ENCODE measurements around the gene IFNE. TPM values are rescaled to one million over a fixed set of nuclear protein-coding genes. Genes with fewer than 3 reads are reported as not detected.
"Not testable (repeated sequence)": the region's sequence is repeated elsewhere in the genome, so short reads cannot be mapped to it uniquely, and the experiment has no call there.

Gene IFNE
- total RNA-seq, 1 experiment from 2014 or later: 0.56 TPM

DNA sequence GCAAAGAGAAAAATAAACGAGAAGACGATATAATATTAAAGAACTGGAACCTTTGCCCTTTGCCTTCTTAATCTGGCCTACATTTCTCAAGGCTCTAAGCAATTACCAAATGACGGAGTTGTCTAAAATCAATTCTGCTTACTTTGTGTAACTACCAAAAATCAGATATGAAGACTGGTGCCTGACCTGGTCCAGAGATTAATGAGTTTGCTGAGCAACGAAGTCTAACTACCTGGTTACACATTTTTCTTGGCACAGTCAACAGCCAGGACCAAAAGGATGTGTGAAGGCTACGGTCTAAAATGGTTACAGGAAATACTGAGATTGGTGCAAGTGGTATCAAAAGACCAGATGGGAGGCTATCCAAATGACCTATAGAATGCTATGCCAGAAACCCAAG lies 17.8 kb upstream of the IFNE start:
- no peak for DNase-seq (ENCODE audit: low spot score)

DNA sequence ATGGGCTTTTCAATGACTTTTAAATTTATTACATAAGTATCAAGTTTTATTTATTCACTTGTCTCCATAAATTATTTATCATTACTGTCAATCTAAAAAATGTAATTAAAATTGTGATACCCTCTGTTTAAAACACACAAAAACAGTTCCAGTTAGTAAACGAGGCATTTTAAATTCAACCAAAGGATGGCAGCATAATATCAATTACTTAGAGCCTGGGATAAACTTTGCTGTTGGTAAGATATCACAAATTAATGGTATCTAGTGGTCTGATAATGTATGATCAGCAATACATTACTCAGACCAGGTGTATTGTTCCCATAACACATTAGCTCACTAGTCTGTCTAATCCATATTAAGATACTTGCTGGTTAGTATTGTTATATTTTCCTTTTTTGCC lies 9.6 kb upstream of the IFNE start:
- no peak for DNase-seq (ENCODE audit: low spot score)

DNA sequence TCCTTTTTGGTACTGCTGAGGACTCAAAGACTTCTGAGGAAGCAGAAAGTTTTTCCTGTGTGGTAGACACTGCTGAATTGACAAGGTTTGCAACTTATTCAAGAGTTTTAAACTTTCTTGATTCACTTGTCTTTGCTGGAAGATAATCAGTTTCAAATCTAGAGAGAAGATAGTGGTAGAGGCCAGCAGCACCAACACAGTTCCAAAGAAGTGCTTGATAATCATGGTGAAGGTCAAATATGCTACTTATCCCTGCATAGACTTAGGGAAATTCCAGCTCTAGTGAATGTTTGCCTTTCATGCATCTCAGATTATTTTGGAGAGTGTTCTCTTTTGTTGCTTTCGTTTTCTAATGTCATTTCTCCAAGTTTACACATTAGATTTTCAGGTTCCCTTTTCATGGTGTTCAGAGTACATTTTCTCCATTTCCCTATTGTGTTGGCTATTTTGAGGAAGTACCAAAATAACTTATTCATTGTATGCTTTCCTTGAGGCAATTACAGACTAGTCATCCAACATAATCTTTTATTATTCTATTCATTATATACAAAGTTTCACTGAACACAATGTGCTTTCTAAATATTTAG lies 550 bp downstream of the IFNE start:
- DNase-seq (ENCODE audit: low spot score): no peak

DNA sequence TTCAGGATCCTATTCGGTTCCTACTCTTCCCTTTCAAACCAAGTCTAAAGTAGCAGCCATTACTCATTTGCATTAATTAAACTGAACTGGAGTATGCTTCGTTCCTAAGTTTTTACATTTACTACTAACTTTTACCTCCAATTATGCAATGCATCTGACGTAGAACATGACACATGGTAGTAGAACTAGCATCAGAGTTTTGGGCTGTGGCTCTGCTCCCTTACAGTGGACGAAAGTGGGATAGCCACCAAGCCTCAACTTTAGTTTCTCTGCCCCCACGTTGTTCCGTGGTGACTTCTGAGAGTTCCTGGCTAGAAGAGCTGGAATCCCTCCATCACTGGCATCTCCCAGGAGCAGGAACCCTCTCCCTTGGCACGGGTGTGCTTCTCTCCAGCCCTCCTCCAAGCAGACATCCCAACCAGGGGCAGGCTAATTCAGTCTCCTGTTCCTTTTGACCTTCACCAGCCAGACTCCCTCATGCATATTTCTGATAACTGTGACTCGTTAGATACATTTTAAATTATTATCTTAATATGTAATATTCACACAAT lies 2.9 kb downstream of the IFNE start:
- DNase-seq (ENCODE audit: low spot score): no peak

DNA sequence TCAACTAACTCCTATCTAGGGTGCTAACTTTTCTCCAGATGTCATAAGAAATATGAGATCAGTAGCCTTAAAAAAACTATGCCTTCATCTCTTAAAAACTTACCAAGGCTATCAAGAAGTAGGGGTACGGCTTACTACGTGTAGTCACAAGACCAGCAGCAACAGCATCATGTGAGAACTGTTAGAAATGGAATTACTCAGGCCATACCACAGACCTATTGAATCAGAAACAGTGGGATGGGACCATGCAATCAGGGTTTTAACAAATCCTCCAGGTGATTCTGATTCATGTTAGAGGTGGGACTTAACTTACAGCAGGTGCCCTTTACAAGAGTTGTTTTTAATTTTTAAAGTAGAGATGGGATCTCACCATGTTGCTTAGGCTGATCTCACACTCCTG lies 4.6 kb downstream of the IFNE start:
- DNase-seq (ENCODE audit: low spot score): no peak

DNA sequence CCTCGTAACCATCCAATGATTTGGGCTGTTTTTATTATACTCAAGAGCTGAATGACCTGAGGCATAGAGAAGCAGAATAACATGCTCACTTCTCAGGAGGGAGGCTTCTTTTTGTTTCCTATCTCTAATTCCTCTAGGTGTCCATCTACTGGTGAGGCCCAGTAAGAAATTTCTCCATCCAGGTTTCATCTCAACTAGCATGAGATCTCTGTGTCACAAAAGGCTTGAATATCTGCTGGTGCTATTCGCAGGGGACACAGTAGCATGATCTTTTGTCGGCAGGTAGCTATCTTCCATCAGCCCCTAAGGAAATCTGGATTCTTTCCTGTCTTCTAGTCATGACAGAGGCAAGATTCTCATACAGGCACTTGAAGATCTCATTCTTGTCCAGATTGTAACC lies 8.9 kb downstream of the IFNE start:
- no peak for DNase-seq (ENCODE audit: low spot score)

DNA sequence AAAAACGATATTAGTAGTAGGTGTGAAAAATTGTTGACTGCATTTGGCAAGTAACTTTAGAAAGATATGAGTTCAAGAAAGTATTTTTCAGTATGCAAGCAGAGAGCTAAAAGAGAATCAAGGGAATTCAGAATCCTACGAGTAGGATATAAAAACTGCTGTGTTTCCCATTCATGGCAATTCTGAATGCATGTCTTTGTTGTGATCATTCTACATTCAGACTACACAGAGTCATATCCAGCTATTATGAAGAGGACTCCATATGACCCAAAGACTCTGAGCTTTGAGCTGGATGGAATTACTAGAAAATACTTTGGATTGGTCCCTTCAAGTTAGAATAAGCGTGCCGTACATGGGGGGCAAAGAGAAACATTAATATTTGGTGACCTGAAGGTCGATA lies 12.0 kb downstream of the IFNE start:
- DNase-seq (ENCODE audit: low spot score): no peak

DNA sequence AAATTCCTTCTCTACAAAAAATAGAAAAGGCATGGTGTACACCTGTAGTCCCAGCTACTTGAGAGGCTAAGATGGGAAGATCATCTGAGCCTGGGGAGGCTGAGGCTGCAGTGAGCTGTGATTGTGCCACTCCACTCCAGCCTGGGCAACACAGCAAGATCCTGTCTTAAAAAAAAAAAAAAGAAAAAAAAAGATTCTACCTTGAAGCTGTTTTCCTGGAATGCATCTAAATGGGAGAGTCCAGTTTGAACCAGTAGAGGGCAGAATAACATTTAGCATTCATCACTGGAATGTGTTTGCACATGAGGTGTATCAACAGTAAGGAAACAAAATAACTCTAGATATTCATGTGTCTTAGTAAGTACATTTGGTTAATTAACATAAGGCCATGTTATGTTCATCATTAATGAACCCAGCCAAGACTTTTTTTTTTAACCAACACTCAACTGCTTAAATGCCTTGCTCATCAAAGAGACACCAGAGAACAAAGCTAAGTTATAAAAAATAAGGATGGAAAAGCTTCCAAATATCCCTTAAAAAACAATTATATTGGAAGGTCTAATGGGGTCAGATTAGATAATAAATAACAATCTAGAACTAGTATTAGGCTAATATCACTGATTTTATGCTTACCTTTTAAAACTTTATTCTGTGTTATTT lies 16.1 kb downstream of the IFNE start:
- DNase-seq (ENCODE audit: low spot score): peak; percentile 74

DNA sequence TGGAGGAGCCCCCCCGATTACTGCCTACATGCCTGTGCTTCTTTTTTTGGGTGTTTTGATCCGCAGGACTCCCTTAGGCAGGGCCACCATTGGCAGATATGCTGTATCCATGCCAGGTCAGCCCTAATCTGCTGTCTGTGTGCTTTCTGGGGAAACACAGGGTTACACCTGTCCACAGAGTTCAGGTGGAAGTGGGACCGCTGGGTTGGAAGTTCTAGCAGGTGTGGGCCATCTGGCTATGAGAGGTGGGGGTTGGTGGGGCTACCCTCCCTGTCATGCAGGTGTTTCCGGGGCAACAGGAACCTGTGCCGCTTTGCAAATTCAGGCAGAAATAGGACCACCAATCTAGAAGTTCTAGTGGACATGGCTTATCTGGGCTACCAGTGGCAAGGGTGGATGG lies 17.0 kb downstream of the IFNE start:
- DNase-seq (ENCODE audit: low spot score): no peak

DNA sequence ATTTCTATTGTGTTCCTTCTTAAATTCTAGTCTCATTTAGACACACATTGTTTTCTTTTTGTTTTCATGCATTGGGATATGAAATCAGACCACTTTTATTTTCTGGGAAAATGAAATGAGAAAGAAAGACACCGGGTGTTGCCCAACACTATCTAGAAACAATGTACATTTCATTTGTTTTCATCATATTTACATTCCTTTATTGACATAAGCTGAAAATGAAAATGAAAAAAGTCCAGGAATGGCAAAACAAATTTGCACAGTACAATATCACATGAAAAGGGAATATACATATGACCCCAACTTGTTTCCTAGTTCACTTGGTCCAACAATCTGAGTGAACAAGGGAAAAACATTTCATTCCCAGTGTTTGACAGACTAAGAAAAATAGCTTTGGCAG lies 20.7 kb downstream of the IFNE start:
- DNase-seq (ENCODE audit: low spot score): no peak

DNA sequence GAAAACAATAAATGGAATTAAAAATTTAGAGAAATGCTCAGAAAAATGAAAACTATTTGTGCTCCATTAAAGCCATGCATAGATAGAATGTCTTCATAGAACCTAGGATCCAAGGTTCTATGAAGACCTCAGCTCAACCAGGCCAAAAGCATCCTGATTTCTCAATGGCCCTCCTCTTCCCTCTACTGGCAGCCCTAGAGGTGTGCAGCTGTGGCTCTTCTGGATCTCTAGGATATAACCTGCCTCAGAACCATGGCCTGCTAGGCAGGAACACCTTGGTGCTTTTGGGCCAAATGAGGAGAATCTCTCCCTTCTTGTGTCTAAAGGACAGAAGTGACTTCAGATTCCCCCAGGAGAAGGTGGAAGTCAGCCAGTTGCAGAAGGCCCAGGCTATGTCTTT lies 26.8 kb downstream of the IFNE start:
- peak; percentile 59 for DNase-seq (ENCODE audit: low spot score)

DNA sequence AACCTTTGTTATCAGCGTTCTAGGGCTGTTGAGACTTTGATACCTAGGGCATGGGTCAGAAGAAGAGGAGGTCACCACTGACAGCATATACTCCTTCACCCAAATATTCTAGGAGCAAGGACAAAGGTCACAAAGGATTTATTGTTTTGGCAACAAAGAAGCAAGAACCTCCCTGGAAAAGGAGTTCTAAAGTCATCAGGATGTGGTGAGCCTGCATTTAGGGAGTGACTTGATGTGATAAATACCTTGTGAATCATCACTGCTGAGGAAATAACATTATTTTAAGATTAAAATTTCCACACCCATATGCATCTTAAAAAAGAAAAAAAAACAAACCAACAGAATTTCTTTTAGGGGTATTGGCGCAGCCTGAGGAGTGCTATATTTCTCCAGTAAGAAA lies 28.0 kb downstream of the IFNE start:
- no peak for DNase-seq (ENCODE audit: low spot score)

DNA sequence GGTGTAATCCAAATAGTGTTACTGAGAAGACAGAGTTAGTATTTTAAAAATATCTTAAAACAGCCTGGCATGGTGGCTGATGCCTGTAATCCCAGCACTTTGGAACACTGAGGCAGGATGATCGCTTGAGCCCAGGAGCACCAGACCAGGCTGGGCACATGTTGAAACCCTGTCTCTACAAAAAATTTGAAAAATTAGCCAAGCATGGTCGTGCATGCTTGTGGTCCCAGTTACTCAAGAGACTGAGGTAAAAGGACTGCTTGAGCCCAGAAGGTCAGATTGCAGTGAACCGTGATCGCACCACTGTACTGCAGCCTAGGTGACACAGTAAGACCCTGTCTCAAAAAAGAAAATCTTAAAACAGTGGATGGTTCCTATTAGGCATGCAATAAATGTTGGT lies 29.4 kb downstream of the IFNE start:
- no peak for DNase-seq (ENCODE audit: low spot score)

DNA sequence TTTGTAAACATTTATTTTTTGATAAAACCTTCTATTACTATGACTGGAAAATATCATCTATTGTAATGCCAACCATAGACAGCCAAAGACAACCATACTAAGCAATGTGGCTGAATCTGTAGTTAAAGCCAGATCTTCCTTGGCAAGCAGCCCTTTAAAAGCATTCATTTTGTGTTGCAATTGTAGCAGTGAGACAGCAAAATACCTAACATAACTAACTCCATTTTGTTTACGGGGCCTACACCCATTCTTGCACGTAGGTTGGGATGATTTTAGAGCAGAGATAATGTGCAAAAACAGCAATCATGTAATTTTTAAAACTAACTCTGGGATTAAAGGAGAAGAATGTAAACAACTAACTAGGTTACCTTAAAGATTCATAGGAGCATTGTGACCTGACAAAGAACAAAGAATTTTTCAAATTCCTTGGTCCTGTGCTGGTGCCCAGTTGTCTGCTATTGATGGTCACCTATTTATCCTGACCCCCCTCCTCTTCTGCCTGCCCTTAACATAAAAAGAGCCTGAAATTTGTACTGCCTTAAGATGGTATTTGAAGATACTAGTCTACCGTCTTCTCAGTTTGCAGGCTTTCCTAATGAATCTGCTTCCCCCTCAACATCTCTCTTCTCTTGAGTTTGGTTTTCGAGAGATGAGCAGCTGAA lies 31.2 kb downstream of the IFNE start:
- DNase-seq (ENCODE audit: low spot score): no peak

DNA sequence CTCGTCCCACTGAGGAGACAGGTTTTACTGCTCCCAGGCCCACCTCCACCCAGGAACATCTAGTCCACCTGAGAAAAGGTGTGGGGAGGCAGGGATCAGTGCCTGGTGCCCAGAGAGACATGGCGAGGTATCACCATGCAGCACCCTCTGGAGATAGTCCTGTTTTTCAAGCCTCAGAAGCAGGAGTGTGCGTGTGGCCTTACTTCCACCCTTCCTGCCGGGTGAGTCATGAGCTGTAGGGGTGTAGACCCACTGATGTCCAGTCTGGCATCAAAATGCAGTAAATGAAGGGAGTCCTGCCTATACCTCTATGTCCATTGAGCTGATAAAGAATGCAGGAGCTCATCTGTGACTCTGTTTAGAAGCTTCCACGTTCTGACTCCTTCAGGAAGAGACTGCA lies 32.8 kb downstream of the IFNE start:
- not testable (repeated sequence) for DNase-seq (ENCODE audit: low spot score)

DNA sequence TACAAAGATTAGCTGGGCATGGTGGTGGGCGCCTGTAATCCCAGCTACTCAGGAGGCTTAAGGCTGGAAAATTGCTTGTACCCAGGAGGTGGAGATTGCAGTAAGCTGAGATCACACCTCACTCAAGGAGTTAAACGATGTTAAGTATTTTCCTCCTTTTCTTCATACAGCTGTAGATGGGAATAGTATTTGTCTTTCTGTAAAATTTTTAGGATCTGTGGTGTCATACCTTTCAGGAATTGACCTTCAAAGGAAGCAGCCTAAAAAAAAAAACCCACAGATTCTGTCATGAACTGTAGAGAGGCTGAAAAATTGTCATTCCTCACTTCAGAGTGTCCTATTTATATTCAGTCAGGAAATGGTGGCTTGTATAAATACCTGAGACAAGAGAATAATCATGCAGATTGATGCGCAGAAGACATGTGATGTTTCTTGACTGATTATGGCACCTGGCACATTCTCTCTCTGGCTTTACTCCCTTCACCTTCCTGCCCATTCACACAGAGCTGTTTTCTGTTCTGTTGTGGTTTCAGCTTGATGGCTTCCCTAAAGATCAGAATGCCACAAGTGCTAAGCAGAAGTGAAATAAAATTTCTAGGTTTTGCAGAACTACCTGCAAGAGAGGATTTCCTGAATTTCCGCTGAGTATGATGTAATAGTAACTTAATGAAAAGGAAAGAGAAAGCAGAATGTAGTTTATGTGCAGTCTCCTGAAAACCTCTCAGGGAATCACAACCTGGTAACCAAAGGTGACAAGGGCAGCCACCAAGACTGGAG lies 38.1 kb downstream of the IFNE start:
- DNase-seq (ENCODE audit: low spot score): no peak

DNA sequence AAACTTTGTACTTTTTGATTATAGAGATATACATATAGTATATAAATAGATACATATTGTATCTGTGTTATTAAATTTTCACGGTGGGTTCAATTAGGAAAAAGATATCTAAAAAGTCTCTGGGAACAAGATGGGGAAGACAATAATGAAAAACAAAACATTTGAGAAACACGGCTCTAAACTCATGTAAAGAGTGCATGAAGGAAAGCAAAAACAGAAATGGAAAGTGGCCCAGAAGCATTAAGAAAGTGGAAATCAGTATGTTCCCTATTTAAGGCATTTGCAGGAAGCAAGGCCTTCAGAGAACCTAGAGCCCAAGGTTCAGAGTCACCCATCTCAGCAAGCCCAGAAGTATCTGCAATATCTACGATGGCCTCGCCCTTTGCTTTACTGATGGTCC lies 42.0 kb downstream of the IFNE start, which contains the start of gene IFNA1:
TSS of gene IFNA1 (plus strand) at position 301 of the 400 bp plus-strand sequence. CDS start at position 370, 69 bp downstream.
- DNase-seq (ENCODE audit: low spot score): no peak

DNA sequence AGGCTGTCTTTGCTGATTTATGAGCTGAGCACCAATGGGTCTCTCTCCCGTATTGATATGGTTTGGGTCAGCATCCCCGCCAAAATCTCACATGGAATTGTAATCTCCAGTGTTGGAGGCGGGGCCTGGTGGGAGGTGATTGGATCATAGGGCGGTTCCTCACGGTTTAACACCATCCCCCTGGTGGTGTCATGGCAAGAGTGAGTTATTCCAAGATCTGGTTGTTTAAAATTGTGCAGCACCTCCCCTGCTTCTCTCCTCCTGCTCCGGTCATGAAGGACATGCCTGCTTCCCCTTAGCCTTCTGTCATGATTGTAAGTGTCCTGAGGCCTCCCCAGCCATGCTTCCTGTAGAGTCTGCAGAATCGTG lies 47.1 kb downstream of the IFNE start:
- not testable (repeated sequence) for DNase-seq (ENCODE audit: low spot score)

DNA sequence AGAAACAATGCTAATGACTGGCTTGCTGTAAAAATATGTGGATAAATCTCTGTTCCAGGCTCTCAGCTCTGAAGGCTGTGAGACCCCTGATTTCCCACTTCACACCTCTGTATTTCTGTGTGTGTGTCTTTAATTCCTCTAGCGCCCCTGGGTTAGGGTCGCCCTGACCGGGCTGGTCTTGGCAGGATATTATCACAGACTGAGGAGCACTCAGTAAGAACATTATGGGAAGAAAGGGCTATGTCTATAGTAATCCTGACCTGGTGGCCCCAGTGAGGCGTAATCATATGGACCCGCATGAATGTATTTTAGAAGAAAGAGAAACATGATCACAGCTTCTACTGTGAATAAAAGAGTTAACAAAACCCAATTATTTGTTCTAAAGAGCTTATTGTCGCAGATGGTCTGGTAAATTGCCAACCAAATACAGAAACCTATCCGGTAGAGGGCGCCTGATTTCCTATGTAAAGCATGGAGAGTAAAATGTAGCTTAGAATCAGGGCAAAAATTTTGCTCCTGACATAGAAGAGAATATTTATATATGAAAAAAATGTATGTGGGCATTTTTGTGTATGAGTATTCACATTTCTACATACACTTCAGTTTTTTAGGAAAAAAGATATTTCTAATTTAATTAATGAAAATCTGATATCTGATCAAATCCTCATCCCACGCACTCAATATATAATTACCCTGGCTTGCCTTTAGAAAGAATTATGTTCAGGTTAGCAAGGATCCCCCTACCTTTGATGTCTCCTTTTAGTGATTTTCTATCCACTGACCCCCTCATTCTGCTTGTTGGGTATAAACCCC lies 47.7 kb downstream of the IFNE start:
- peak; percentile 88 for DNase-seq (ENCODE audit: low spot score)

DNA sequence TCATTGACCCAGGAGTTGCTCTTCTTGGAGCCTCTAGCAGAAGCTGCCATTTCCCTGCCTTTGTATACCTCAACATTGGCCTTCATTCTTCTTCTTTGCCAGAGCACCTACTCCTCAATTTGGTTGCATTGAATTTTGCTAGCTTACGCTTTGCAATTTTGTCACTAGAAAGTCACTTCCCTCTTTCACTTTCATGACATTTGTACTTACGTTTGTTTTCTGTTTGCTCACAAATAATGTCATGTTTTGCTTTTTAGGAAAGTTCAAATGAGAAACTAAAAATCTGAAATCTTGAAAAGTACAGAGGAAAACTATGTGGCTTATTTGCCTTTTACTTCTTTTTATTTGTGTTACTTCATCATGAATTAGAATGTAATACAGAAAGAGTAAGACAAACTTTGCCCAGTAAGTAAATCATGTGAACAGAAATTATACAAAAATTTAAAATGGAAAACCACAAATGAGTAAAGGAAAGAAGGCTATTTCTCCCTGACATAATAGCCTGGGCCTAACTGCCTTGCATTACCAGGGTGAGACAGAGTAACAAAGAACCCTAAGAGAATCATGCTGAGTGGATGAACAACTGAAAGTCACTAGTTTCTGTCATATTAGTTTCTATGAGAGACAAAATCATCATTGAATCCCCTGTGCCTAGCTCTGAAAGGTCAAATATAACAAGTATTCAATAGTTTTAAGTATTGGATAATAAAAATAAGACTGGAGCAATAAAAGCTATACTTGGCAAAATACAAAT lies 49.3 kb downstream of the IFNE start:
- DNase-seq (ENCODE audit: low spot score): no peak
